OCI-LY3 (cell line): Measurements from ENCODE around the gene GAS7.
"Not testable (repeated sequence)": the region's sequence is repeated elsewhere in the genome, so short reads cannot be mapped to it uniquely, and the experiment has no call there.

Source experiments
- H2AFZ ChIP-seq: fragments of 200-600, 300-600 bp; shearing (Covaris generic); 2 replicates; pipeline ENCODE4 v1.6.0; 2014; ENCODE audit warnings: antibody characterized with exemption, low read depth, low read length
- H3K27ac ChIP-seq: fragments of 200-600, 300-600 bp; sonication (generic); 2 replicates; pipeline ENCODE4 v1.5.1; 2014; ENCODE audit warnings: mild to moderate bottlenecking, low read length, moderate library complexity, mixed read lengths
- H3K27me3 ChIP-seq: fragments of 200-600, 300-600 bp; sonication (generic); 2 replicates; pipeline ENCODE4 v1.6.1; 2014; ENCODE audit warnings: low read depth, low read length, mixed read lengths
- H3K36me3 ChIP-seq: fragments of 200-600, 300-600 bp; sonication (generic); replicated peaks from 2 replicates; pipeline ENCODE3; 2014; ENCODE audit warnings: low read depth, low read length, mixed read lengths
- H3K4me1 ChIP-seq: fragments of 300-600, 200-600 bp; sonication (generic); 2 replicates; pipeline ENCODE4 v1.6.1; 2014; ENCODE audit warnings: low read length, mixed read lengths
- H3K4me2 ChIP-seq: fragments of 200-600, 300-600 bp; sonication (generic); 2 replicates; pipeline ENCODE4 v1.6.1; 2014; ENCODE audit warnings: low read length, mixed read lengths
- H3K4me3 ChIP-seq: fragments of 300-600, 200-600 bp; sonication (generic); 2 replicates; pipeline ENCODE4 v1.5.1; 2014; ENCODE audit warnings: antibody characterized with exemption, mild to moderate bottlenecking, low read length, moderate library complexity
- H3K79me2 ChIP-seq: fragments of 300-600, 200-600 bp; shearing (Covaris generic); 2 replicates; pipeline ENCODE4 v1.6.1; 2014; ENCODE audit warnings: mild to moderate bottlenecking, low read length, mixed read lengths
- H3K9ac ChIP-seq: fragments of 300-600, 200-600 bp; shearing (Covaris generic); 2 replicates; pipeline ENCODE4 v1.6.0; 2014; ENCODE audit warnings: mild to moderate bottlenecking, low read length, moderate library complexity
- H3K9me3 ChIP-seq: fragments of 200-600, 300-600 bp; shearing (Covaris generic); 2 replicates; pipeline ENCODE4 v1.6.1; 2014; ENCODE audit warnings: low read length, mixed read lengths; ENCODE audit not compliant: insufficient read depth
- H4K20me1 ChIP-seq: fragments of 200-600, 300-600 bp; sonication (generic); 2 replicates; pipeline ENCODE4 v1.6.1; 2016; ENCODE audit warnings: low read length, mixed read lengths; ENCODE audit not compliant: insufficient read depth
- EZH2phosphoT487 ChIP-seq: fragments of 200-600 bp; shearing (Covaris generic); IDR thresholded peaks from 2 replicates; pipeline ENCODE4 v1.6.1; 2018; ENCODE audit warnings: antibody characterized with exemption, mixed run types, low read depth
- TF ChIP-seq, protein P1 (sequence below): fragments of 200-600, 300-600 bp; sonication (generic); IDR thresholded peaks from 2 replicates; pipeline ENCODE4 v1.5.1; 2014; ENCODE audit warnings: antibody characterized with exemption, low read length, low read depth

The GAS7 gene

DNA sequence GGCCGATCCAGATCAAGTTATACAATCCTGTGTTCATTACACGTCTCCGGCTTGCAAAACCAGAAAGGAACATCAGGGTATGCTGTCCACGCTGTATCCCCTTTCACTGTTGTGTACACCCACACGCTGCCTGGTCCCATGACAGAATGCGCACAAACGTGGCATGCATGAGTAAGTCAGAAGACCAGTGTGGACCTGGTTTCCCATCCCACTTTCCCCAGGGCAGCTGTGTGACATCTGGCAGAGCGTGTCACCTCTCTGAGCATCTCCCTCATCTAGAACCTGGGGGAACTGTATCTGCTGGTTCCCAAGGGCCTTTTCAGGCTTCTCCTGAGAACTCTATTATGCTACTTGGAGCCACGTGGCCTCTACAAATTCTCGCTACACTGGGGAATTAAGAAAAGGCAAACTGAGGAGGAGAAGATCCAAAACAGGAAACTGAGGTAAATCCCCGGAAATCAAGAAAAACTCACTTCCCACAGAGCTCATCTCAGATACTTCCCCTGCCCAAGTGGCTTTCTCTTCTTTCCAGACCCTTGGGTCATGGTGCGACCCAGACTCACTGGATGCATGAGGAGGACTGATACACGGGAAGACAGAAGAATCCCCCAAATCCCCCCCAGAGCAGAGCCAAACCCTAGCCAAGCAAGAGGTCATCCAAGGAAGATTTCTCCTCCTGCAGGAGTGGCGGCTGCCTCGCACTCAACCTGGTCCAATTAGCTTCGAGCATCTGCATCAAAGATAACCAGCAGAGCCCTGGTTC is 139.3 kb downstream of the GAS7 start:
- Histone ChIP-seq H4K20me1 (no peaks in the 10 kb centered on the region), H3K79me2 (no peaks in the 10 kb centered on the region), H3K27me3 (peaks cover 1% of the 10 kb centered on the region), H3K36me3 (no peaks in the 10 kb centered on the region), H3K9me3 (no peaks in the 10 kb centered on the region), H3K4me1 (peaks cover 15% of the 10 kb centered on the region), H3K9ac (no peak overlapping the region), H3K4me2 (no peak overlapping the region), H2AFZ (no peak overlapping the region), H3K27ac (no peak overlapping the region), H3K4me3 (no peak overlapping the region)
- TF ChIP-seq, protein P1, sequence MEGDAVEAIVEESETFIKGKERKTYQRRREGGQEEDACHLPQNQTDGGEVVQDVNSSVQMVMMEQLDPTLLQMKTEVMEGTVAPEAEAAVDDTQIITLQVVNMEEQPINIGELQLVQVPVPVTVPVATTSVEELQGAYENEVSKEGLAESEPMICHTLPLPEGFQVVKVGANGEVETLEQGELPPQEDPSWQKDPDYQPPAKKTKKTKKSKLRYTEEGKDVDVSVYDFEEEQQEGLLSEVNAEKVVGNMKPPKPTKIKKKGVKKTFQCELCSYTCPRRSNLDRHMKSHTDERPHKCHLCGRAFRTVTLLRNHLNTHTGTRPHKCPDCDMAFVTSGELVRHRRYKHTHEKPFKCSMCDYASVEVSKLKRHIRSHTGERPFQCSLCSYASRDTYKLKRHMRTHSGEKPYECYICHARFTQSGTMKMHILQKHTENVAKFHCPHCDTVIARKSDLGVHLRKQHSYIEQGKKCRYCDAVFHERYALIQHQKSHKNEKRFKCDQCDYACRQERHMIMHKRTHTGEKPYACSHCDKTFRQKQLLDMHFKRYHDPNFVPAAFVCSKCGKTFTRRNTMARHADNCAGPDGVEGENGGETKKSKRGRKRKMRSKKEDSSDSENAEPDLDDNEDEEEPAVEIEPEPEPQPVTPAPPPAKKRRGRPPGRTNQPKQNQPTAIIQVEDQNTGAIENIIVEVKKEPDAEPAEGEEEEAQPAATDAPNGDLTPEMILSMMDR: no peak
- no peak for TF ChIP-seq EZH2phosphoT487

DNA sequence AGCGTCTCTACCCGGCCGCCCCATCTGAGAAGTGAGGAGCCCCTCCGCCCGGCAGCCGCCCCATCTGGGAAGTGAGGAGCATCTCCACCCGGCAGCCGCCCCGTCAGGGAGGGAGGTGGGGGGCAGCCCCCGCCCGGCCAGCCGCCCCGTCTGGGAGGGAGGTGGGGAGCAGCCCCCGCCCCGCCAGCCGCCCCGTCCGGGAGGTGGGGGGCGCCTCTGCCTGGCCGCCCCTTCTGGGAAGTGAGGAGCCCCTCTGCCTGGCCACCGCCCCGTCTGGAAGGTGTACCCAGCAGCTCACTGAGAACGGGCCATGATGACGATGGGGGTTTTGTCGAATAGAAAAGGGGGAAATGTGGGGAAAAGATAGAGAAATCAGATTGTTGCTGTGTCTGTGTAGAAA is 140.9 kb downstream of the GAS7 start:
- H3K36me3 ChIP-seq, H3K4me3 ChIP-seq, H3K4me2 ChIP-seq, H3K9me3 ChIP-seq, H4K20me1 ChIP-seq, H3K27ac ChIP-seq, H3K9ac ChIP-seq, H3K79me2 ChIP-seq, H3K27me3 ChIP-seq, H2AFZ ChIP-seq, H3K4me1 ChIP-seq: not testable (repeated sequence)

DNA sequence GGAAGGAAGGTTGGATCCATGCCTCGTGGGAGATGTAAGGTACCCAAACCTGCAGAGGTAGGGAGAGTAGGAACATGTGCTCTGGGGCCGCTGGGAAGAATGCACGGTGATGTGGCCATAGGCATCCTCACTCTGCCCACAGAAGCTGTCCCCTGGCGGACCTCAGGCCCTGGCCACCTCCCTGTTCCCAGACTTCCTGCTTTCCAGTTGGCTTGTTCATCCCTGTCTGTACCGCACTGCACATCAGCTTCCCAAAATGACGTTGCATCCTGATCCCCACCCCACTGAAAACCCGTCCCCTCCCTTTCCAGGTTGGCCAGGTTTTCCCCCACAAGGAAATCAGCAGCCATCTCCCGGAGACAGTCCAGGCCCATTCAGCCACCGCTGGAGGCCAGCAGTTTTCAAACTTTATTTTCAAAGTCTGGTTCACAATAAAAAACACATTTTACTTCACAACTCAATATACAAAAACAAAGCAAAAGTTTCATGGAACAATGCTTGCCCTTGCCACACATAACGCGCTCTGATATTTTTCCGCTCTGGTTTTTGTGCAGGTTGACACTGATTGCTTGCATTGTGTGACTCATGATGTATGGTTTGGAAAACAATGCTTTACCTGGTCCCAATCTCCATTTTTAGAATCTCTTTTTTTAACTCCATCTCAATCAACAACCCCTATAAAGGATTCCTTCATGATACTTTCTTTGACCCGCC is 143.0 kb downstream of the GAS7 start:
- Histone ChIP-seq H3K27me3 (no peaks in the 10 kb centered on the region; the same call in 1 of the 2 replicates), H3K9me3 (no peaks in the 10 kb centered on the region), H3K4me2 (no peak overlapping the region), H3K4me1 (no peaks in the 10 kb centered on the region), H2AFZ (no peak overlapping the region), H3K79me2 (no peaks in the 10 kb centered on the region), H3K4me3 (no peak overlapping the region), H4K20me1 (no peaks in the 10 kb centered on the region), H3K27ac (no peak overlapping the region), H3K9ac (no peak overlapping the region), H3K36me3 (no peaks in the 10 kb centered on the region)
- TF ChIP-seq, protein P1: no peak
- no peak for TF ChIP-seq EZH2phosphoT487

DNA sequence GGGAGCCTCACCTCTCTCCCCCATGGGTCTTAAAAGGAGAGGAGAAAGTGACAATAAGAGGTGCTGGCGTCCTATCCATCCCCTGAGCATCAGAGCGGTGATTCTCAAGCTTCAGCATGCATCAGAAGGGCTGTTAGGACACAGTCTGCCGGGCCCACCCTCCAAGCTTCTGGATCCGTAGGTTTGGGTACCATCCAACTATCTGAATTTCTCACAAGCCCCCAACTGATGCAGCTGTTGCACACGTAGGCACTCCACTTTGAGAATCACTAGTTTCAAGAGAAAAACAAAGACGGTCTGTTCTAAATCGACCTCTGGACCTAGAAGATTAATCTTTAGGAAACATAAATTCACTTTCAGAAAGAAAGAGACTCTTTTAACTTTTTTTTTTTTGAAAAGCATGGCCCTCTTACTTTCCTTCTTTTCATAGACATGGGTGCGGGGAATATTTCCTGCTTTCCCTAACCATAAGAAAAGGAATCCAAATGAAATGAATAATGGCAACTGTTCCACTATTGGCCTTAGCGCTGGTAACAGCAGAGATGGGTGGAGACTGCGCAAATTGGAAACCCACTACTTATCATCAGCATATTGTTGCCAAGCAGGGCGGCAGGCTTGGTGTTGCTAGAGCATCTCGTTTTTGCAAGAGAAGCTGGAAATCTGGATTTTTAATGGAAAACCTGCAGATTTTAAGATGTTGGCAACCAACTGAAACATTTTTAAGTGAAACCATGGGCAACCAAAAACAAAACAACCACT is 144.4 kb downstream of the GAS7 start:
- Histone ChIP-seq H3K79me2 (no peaks in the 10 kb centered on the region), H2AFZ (no peak overlapping the region), H3K9me3 (no peaks in the 10 kb centered on the region), H3K36me3 (no peaks in the 10 kb centered on the region), H3K4me3 (no peak overlapping the region), H3K9ac (no peak overlapping the region), H4K20me1 (no peaks in the 10 kb centered on the region), H3K27me3 (no peaks in the 10 kb centered on the region), H3K4me2 (no peak overlapping the region), H3K4me1 (no peaks in the 10 kb centered on the region), H3K27ac (no peak overlapping the region)
- TF ChIP-seq, protein P1: no peak
- no peak for TF ChIP-seq EZH2phosphoT487
